ENCODE data around the gene ZNF532. TPM values are rescaled to one million over a fixed set of nuclear protein-coding genes. Genes with fewer than 3 reads are reported as not detected.
"Not testable (repeated sequence)": the region's sequence is repeated elsewhere in the genome, so short reads cannot be mapped to it uniquely, and the experiment has no call there.

The ZNF532 gene
- 100 to 1,000 TPM in 3 of 4 donors, 10 to 100 TPM in 1; 80.2 to 111 (median 109) TPM for total RNA-seq

- Histone ChIP-seq H3K4me3 (replicated peaks in 1 of 3) (peak within 1 kb of the TSS in 1 of 3 donors; percentile 35), H3K9me3 (no peaks in the 10 kb centered on the region), H3K27ac (peak within 1 kb of the TSS; percentile 95 to 97 (median 97)), H3K4me1 (peaks cover 58 to 76% of the 10 kb centered on the region in 2 donors), H3K36me3 (peaks cover 0 to 8% of the 10 kb centered on the region in 2 donors), H3K27me3 (no peaks in the 10 kb centered on the region)
- TF ChIP-seq CTCF (IDR thresholded peaks at IDR 0.05) (no peak), POLR2A (IDR thresholded peaks at IDR 0.05) (peak in 1 of 2 donors; percentile 46)
- 33 to 34% methylated on average over 15 to 17 of the region's 17 CpGs for WGBS, 2 donors
- intact Hi-C loops (cut with DNase I) = no loop called here
- DNase-seq = peak; percentile 60
Measured at GRCh38 chr18:58864146-58865032, at the start of gene ZNF532. Gene ZNF532, plus strand, starts transcription at chr18:58864877. CDS start in a region left out here.

- Histone ChIP-seq H3K36me3 (no peaks in the 10 kb centered on the region), H3K9me3 (no peaks in the 10 kb centered on the region), H3K27me3 (no peaks in the 10 kb centered on the region), H3K4me1 (no peaks in the 10 kb centered on the region), H3K4me3 (replicated peaks in 1 of 3) (no peak overlapping the region), H3K27ac (no peak overlapping the region)
- 65 to 66% methylated on average over 4 of the region's 4 CpGs for WGBS, 2 donors
- no peak for DNase-seq
- TF ChIP-seq CTCF (IDR thresholded peaks at IDR 0.05) = no peak
- TF ChIP-seq POLR2A (IDR thresholded peaks at IDR 0.05) = no peak
- intact Hi-C loops (cut with DNase I) = no loop called here
Measured at GRCh38 chr18:58819051-58819450, 45.6 kb upstream of the ZNF532 start.

- no peak for TF ChIP-seq CTCF (IDR thresholded peaks at IDR 0.05)
- TF ChIP-seq POLR2A (IDR thresholded peaks at IDR 0.05) = no peak
- Histone ChIP-seq H3K27ac (no peak overlapping the region), H3K9me3 (no peaks in the 10 kb centered on the region), H3K36me3 (no peaks in the 10 kb centered on the region), H3K4me1 (no peaks in the 10 kb centered on the region), H3K27me3 (no peaks in the 10 kb centered on the region), H3K4me3 (replicated peaks in 1 of 3) (no peak overlapping the region)
- WGBS, 2 donors = 93 to 95% methylated on average over 3 of the region's 3 CpGs
- intact Hi-C loops (cut with DNase I) = no loop called here
- no peak for DNase-seq
Measured at GRCh38 chr18:58820251-58820650, 44.4 kb upstream of the ZNF532 start.

- no peak for DNase-seq
- no peak overlapping the region for H3K4me3 ChIP-seq (replicated peaks in 1 of 3)
- no peak overlapping the region for H3K27ac ChIP-seq
- no peaks in the 10 kb centered on the region for H3K4me1 ChIP-seq
- H3K36me3 ChIP-seq = no peaks in the 10 kb centered on the region
- 98 to 99% methylated on average over 13 of the region's 13 CpGs for WGBS, 2 donors
- H3K9me3 ChIP-seq = no peaks in the 10 kb centered on the region
- H3K27me3 ChIP-seq = no peaks in the 10 kb centered on the region
- intact Hi-C loops (cut with DNase I) = no loop called here
- TF ChIP-seq CTCF (IDR thresholded peaks at IDR 0.05) = no peak
Measured at GRCh38 chr18:58822944-58823343, 41.7 kb upstream of the ZNF532 start.

GRCh38 chr18:58823412-58823811 is 41.3 kb upstream of the ZNF532 start:
- no peak for TF ChIP-seq CTCF (IDR thresholded peaks at IDR 0.05)
- no peak for TF ChIP-seq POLR2A (IDR thresholded peaks at IDR 0.05)
- no peaks in the 10 kb centered on the region for H3K4me1 ChIP-seq
- no peaks in the 10 kb centered on the region for H3K27me3 ChIP-seq
- H3K27ac ChIP-seq = no peak overlapping the region
- intact Hi-C loops (cut with DNase I) = no loop called here
- no peaks in the 10 kb centered on the region for H3K36me3 ChIP-seq
- no peak for DNase-seq
- no peak overlapping the region for H3K4me3 ChIP-seq (replicated peaks in 1 of 3)
- no peaks in the 10 kb centered on the region for H3K9me3 ChIP-seq
- 89 to 92% methylated on average over 4 of the region's 4 CpGs for WGBS, 2 donors

- intact Hi-C loops (cut with DNase I); H3K27ac ChIP-seq; H3K4me3 ChIP-seq (replicated peaks in 1 of 3); DNase-seq; H3K9me3 ChIP-seq; H3K27me3 ChIP-seq; H3K4me1 ChIP-seq; H3K36me3 ChIP-seq: not testable (repeated sequence)
- 87 to 94% methylated on average over 6 of the region's 6 CpGs for WGBS, 2 donors
Measured at GRCh38 chr18:58826926-58827325, 37.8 kb upstream of the ZNF532 start.
